BE2C (cell line): ENCODE results near the gene SRGAP2B.
"Not testable (repeated sequence)": the region's sequence is repeated elsewhere in the genome, so short reads cannot be mapped to it uniquely, and the experiment has no call there.

ENCODE experiments used
- DNase-seq: peaks from one replicate; pipeline ENCODE4 v3.0.0-alpha.2; 2020
- H3K27me3 ChIP-seq: fragments of 250-450 bp; sonication (Bioruptor Pico); 2 replicates; pipeline ENCODE4 v1.5.1; 2020; ENCODE audit warnings: mild to moderate bottlenecking
- H3K36me3 ChIP-seq: fragments of 250-450 bp; sonication (Bioruptor Pico); 2 replicates; pipeline ENCODE4 v1.5.1; 2020; ENCODE audit warnings: mild to moderate bottlenecking
- H3K4me1 ChIP-seq: fragments of 250-450 bp; sonication (Bioruptor Pico); 2 replicates; pipeline ENCODE4 v1.5.1; 2020
- H3K4me3 ChIP-seq: 2 replicates; pipeline ENCODE4 v1.5.1; 2011; ENCODE audit warnings: low read depth, low read length
- H3K9me3 ChIP-seq: fragments of 250-450 bp; sonication (Bioruptor Pico); 2 replicates; pipeline ENCODE4 v1.5.1; 2020

Gene SRGAP2B

GRCh38 chr1:145065194-145065826, 29.8 kb downstream of the SRGAP2B start:
- H3K4me3 ChIP-seq, H3K36me3 ChIP-seq, H3K4me1 ChIP-seq, DNase-seq, H3K9me3 ChIP-seq, H3K27me3 ChIP-seq: not testable (repeated sequence)

- not testable (repeated sequence) for H3K9me3 ChIP-seq, H3K27me3 ChIP-seq, H3K4me3 ChIP-seq, DNase-seq, H3K4me1 ChIP-seq, H3K36me3 ChIP-seq
Measured at GRCh38 chr1:145063941-145064648, 31.0 kb downstream of the SRGAP2B start.

- H3K4me1 ChIP-seq, DNase-seq, H3K9me3 ChIP-seq, H3K36me3 ChIP-seq, H3K4me3 ChIP-seq, H3K27me3 ChIP-seq: not testable (repeated sequence)
Measured at GRCh38 chr1:145063285-145063684, 31.8 kb downstream of the SRGAP2B start.

GRCh38 chr1:145058184-145058583, 36.9 kb downstream of the SRGAP2B start:
- not testable (repeated sequence) for H3K4me1 ChIP-seq, H3K27me3 ChIP-seq, H3K4me3 ChIP-seq, DNase-seq, H3K36me3 ChIP-seq, H3K9me3 ChIP-seq

- DNase-seq, H3K9me3 ChIP-seq, H3K27me3 ChIP-seq, H3K4me3 ChIP-seq, H3K36me3 ChIP-seq, H3K4me1 ChIP-seq: not testable (repeated sequence)
Measured at GRCh38 chr1:145055217-145055760, 39.8 kb downstream of the SRGAP2B start.

GRCh38 chr1:145053428-145053827, 41.7 kb downstream of the SRGAP2B start:
- H3K4me3 ChIP-seq, H3K36me3 ChIP-seq, DNase-seq, H3K27me3 ChIP-seq, H3K4me1 ChIP-seq, H3K9me3 ChIP-seq: not testable (repeated sequence)

GRCh38 chr1:145052019-145052776, 42.9 kb downstream of the SRGAP2B start:
- H3K4me1 ChIP-seq, H3K27me3 ChIP-seq, H3K36me3 ChIP-seq, H3K9me3 ChIP-seq, DNase-seq, H3K4me3 ChIP-seq: not testable (repeated sequence)

GRCh38 chr1:145048181-145048856, 46.8 kb downstream of the SRGAP2B start:
- not testable (repeated sequence) for H3K27me3 ChIP-seq, H3K9me3 ChIP-seq, H3K36me3 ChIP-seq, H3K4me1 ChIP-seq, H3K4me3 ChIP-seq, DNase-seq

- DNase-seq, H3K4me3 ChIP-seq, H3K9me3 ChIP-seq, H3K36me3 ChIP-seq, H3K4me1 ChIP-seq, H3K27me3 ChIP-seq: not testable (repeated sequence)
Measured at GRCh38 chr1:145047553-145047952, 47.6 kb downstream of the SRGAP2B start.

- H3K4me1 ChIP-seq, H3K9me3 ChIP-seq, H3K4me3 ChIP-seq, H3K27me3 ChIP-seq, DNase-seq, H3K36me3 ChIP-seq: not testable (repeated sequence)
Measured at GRCh38 chr1:145045571-145046273, 49.4 kb downstream of the SRGAP2B start.

GRCh38 chr1:145041519-145041918, 53.6 kb downstream of the SRGAP2B start:
- DNase-seq, H3K9me3 ChIP-seq, H3K4me3 ChIP-seq, H3K4me1 ChIP-seq, H3K36me3 ChIP-seq, H3K27me3 ChIP-seq: not testable (repeated sequence)

GRCh38 chr1:145036019-145036418, 59.1 kb downstream of the SRGAP2B start:
- H3K4me1 ChIP-seq, H3K27me3 ChIP-seq, H3K4me3 ChIP-seq, H3K36me3 ChIP-seq, H3K9me3 ChIP-seq, DNase-seq: not testable (repeated sequence)

GRCh38 chr1:145033523-145033922, 61.6 kb downstream of the SRGAP2B start:
- not testable (repeated sequence) for H3K27me3 ChIP-seq, H3K4me1 ChIP-seq, H3K9me3 ChIP-seq, H3K4me3 ChIP-seq, H3K36me3 ChIP-seq, DNase-seq

GRCh38 chr1:145027251-145027650, 67.9 kb downstream of the SRGAP2B start:
- H3K4me3 ChIP-seq, H3K36me3 ChIP-seq, H3K27me3 ChIP-seq, DNase-seq, H3K4me1 ChIP-seq, H3K9me3 ChIP-seq: not testable (repeated sequence)

- H3K4me1 ChIP-seq, H3K4me3 ChIP-seq, DNase-seq, H3K27me3 ChIP-seq, H3K9me3 ChIP-seq, H3K36me3 ChIP-seq: not testable (repeated sequence)
Measured at GRCh38 chr1:145025286-145025685, 69.8 kb downstream of the SRGAP2B start.
